Stimulated activated CD8-positive, alpha-beta memory T cell treated with anti-CD3 and anti-CD28 coated beads, Interleukin-7, amount 100 ng/mL, for 24 hours (primary cell): Measurements from ENCODE around the gene KAT2A.

ENCODE experiments used
- DNase-seq: peaks from one replicate; pipeline ENCODE4 v3.0.0-alpha.2; 2020; ENCODE audit warnings: low read depth

The KAT2A gene

DNA sequence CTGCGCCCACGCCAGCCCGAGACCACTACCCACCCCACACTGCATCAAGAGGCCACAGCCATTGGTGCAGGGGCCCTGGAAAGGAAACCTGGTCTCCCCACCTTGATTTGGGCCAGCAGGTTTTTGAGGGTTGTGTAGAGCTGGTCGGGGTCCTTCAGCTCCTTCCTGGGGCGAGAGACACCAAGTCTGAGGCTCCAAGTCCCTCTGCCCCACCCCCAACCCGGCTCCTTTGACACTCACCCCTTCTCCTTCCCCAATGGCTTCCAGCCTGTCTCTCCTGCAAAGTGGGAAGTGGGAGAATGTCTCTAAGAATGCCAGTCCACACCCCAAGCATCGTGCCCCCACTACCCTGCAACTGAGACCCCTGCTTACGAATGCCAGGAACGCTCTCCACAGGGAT lies 7.0 kb downstream of the KAT2A start:
- no peak for DNase-seq

DNA sequence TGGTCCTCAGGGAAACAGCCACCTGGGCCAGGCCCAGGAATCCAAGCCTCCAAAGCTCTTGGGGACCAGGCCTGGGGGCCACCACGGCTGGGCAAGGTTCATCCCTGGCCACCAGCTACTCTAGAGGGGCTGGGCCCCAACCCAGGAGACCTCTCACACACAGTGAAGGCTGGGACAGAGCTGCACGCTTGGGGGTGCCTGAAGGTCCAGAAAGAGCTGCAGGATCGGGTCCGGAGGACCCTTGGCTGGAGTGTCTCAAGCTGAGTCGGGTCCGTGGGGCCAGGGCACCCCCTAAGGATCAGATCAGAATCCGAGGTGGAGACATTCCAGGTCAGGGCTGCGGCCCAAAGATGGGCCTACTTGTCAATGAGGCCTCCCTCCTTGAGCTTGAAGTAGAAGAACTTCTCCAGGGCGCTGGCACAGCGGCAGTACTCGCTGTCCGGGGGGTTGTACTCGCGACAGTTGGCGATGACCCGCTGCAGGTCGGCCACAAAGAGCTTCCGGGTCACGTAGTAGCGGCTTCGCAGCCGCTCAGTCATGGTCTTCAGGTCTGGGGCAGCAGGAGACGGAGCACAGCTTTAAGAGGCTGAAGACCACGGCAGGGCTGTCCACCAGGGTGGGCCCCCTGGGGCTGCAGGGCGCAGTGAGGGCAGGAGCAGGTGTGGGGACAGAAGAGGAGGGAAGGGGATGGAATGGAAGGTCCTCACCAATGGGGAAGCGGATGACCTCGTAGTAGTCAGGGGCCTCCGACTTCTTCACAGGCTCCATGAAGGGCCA lies 7.7 kb downstream of the KAT2A start:
- DNase-seq, result no peak

DNA sequence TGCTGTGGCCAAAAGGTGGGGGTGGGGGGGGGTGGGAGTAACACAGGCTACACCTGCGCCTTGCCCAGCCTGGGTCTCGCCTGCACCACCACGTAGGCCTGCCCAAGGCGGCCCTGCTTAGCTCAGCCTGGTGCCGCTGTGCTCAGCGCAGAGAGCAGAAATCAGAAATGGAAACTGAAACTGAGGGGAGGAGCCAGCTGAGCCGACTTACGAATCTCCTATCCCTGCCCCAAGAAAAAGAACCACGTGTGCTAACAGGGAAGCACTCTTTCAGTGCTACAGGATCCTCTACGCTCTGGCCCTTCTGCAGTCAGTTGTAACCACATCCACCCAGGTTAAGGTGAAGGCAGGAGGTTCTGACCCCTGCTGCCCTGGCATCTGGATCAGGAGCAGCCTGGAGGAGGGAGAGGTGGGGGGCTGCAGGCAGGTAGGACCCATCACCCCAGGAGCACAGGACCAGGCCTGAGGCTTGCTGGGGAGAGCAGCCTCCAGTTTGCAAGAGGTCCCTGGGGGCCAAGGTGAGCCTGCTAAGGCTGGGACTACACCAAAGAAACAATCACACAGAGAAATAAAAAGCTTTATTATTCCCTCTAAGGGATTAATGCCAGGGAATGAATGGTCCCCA lies 8.5 kb downstream of the KAT2A start, which contains the start of gene DHX58:
TSS of gene DHX58 (minus strand) at position 163 of the 625 bp plus-strand sequence. CDS start 822 bp downstream, outside the sequence.
- peak; percentile 40 for DNase-seq

DNA sequence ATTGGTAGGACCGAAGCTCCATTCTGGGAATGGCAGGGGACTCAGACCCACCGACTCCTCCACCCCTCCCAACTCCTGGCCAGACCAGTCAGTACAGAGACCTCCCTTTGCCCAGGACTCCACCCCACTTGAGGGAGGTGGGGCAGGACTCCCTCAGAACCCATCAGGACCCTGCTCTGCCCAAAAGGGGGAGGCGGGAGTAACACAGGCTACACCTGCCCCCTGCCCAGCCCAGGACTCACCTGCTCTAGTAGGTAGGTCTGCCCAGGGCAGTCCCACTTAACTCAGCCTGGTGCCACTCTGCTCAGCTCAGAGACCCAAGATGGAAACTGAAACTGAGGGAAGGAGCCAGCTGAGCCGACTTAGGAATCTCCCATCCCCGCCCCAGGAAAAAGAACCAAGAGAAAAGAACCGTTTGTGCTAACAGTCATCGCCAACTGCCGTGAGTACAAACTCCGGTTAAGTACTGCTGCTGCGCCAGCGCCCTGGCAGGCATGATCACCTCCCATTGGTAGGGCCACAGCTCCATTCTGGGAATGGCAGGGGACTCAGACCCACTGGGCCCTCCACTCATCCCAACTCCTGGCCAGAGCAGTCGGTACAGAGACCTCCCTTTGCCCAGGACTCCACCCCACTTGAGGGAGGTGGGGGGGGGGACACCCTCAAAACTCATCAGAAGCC lies 9.2 kb downstream of the KAT2A start:
- no peak for DNase-seq

DNA sequence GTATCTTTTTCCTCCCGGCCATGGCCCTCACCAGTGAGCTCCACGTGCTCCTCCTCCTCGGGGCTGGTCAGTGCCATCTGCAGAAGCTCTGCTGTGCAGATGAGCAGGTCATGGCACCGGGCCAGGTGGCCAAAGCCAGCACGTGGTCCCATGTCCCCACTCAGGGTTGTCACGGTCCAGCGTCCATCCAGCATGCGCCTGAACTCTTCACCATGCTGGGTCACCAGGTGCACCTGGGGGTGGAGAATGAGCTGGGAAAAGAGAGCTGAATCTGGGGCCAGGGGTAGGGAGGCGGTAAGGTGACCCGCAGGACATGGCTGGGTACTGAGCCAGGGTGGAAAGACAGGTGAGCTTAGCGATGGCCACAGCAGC lies 9.9 kb downstream of the KAT2A start:
- DNase-seq, result no peak

DNA sequence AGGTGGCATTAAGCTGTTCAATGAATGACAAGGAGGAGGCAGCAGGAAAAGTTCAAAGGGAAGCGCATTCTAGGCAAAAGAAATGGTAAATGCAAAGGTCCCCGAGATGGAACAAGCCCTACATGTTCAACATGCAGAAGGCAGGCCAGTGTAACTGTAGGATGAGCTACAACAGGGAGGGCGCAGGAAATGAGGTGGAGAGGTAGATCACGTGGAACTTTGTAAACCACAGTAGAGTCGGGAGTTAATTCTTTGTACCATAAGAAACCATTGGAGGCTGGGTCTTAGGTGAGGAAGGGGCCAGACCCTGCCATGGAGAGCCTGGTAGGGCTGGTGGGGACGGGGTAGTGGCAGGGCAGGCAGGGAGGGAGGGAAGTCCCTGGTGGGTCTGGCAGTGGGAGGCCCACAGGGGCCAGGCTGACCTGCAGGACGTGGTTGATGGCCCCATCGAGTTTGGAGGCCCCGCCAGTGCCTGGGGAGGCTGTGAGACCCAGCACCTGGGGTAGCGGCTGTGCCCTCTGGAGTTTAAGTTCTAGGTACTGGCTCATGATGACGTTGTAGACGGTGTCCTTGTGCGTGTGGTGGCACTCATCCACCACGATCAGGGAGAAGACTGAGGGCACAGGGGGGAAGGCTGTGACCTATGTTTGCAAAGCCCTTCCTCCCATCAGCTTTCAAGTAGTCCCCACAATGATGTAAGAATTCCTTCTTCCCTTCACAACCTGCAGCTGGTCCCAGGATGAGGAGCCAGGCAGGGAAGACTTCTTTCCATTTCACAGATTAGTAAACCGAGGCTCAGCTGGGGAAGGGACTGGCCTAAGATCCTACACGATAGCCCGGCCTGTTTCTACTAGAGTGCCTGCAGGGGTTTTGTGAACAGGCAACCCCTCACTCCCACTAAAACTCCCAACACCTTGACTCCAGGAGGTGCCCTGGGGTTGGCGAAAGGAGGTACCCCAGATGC lies 10.6 kb downstream of the KAT2A start:
- DNase-seq, result no peak

DNA sequence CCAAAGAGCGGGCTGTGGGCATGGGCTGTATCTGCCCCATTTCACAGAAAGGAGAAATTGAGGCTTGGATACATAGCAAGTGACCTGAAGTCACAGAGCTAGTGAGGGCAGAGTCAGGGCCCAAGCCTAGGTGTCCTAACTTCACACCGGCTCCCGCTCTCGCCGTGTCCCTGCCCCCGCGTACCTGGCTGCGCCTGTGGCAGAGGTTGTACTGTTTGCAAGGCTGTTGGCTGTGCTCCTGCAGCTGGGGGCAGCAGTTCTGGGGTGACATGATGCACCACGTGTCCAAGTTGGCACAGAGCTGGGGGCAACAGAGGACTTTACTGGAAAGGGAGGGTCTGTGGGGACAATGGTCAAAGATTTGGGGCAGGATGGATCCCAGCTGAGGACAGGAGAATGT lies 12.1 kb downstream of the KAT2A start:
- DNase-seq, result no peak

DNA sequence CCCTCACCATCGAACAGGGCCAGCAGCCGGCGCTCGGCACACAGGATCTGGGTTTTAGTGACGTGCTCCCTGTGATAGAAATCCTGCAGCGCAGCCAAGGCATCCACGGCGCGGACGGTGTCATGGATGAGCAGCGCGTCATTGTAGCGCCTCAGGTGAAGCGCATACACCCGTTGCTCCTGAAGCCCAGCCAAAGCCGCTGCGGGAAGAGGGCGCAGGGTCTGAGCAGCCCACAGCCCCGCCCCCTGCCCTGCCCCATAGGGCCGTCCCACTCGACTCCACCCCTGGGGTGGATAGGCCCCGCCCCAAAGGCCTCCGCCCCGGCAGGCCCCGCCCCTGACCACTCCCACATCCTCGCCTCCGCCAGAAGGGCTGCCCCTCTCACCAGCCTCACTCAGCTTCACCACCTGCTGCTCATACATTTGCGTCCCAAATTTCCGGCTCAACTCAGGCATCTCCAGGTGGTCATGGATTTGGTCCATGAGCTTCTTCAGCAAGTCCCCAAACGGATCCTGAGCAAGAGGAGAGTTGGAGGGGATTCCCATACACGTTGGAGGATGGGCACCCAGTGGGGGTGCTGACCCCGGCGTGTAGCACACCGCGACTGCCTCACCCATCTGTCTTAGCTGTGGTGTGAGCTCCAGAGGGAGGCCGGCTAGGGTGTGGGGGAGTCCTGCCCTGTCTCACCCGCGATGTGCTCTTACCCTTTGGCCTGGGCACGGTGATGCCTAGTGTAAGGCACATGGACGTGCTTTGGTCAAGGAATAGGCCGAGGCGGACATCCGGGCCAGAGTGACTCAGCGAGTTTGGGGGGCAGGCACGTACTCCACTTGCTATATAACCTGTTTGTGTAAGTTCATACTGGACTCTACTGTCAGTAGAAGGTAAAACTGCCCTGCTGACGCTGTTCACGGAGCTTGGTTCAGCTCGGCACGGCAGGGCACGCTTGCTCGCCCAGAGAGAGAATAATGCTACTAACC lies 13.3 kb downstream of the KAT2A start:
- peak; percentile 86 for DNase-seq

DNA sequence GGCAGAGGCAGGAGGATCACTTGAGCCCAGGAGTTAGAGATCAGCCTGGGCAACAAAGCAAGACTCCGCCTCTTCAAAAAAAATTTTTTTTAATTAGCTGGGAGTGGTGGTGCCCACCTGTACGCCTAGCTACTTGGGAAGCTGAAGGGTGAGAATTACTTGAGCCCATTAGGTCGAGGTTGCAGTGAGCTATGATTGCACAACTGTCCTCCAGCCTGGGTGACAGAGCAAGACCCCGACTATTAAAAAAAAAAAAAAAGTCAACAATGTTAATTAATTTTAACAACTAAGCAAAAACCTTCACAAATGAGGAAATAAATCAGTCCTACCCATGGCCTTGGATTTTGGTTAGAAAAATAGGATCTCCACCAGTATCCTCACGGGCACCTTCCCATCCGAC lies 14.0 kb downstream of the KAT2A start:
- no peak for DNase-seq

DNA sequence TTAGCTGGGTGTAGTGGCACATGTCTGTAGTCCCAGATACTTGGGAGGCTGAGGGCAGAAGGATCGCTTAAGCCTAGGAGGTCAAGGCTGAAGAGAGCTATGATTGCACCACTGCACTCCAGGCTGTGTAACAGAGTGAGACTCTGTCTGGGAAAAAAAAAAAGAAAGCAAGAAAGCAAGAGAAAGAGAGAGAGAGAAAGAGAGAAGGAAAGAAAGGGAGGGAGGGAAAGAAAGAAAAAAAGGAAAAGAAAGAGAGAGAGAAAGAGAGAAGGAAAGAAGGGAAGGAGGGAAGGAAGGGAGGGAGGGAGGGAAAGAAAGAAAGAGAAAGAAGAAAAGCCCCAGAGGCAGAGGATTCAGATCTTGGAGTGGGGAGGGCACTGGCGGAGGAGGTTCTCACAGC lies 15.2 kb downstream of the KAT2A start:
- DNase-seq, result no peak

DNA sequence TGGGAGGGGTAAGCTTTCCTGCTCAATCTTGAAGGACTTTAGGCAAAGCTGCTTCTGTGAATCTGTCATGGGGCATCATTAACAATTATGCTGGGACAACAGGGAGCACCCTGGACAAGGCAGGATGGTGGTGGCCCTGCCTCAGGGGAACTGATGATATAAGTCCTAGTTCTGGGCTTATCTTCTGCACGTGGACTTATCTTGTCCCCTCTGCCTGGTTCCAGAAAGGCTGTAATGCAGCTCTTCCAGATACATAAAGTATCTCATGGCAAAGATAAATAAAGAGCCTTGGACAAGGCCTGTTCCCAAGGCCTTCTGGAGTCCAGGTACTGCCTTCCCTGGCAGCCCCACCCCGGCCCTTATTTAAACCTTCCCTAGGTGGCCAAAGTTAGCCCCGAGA lies 16.9 kb downstream of the KAT2A start:
- DNase-seq, result no peak

DNA sequence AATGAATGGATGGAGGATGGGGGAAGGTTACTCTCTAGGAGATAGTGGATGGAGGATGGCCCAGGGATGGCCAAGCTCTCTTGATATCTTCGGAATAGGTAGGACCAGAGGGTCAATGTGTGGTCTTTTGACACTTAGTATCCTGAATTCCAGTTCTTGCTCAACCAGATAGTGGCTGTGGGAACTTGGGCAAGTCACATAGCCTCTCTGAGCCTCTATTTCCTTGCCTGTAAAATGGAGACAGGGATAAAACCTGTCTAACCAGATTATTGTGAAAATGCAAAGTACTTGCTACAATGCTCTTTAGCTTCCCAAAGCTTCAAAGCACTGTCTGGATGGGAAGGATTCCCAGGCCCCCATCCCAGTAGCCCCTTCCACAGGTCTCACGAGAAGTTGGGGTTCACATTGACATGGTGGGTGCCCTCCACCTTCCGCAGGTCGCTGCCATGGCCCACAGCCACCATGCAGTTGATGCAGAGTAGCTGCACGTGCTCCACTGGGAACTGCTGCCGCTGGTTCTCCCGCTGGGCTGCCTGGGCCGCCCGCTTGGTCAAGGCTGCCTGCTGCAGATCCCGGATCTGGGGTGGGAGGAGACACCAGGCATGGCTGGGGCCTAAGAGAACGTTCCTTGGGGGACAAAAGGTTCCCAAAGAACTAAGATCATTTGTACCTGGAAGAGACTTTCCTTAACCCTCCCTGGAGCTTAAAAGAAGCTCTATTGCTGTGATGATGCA lies 17.8 kb downstream of the KAT2A start:
- no peak for DNase-seq

DNA sequence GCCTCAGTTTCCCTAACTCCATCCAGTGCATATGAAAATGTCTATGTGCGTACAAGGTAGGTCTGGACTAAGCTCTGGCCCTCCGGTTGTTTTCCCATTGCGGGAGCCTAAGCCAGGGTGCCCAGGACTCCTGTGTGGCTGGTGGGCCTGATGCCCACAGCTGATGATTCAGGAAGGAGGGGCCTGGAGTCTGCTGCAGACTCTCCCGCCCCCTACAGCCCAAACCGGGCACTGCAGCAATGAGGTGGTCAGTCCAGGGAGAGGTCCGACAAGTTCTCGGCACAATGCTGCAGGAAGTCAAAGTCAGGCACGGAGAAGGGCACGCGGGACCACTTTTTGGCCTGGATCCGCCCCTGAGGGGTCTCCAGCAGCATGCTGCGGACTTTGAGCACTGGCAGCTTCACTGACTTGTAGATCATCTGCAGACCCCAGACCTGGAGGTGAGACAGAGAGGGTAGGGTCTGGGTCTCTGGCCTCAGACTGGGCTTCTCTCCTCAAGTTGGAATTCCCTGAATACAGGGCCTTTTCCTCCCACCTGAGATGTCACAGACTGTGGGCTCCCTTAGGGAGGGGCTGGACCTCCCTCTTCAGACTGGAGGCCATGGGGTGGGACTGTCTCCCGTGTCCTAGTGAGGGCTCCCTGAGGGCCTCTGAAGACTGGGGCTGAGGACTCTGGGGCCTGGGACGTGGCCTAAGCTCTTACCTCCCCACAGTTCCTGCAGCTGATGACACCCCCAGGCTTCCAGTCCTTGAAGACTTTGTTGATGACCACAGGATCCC lies 19.5 kb downstream of the KAT2A start:
- DNase-seq, result peak; percentile 66

DNA sequence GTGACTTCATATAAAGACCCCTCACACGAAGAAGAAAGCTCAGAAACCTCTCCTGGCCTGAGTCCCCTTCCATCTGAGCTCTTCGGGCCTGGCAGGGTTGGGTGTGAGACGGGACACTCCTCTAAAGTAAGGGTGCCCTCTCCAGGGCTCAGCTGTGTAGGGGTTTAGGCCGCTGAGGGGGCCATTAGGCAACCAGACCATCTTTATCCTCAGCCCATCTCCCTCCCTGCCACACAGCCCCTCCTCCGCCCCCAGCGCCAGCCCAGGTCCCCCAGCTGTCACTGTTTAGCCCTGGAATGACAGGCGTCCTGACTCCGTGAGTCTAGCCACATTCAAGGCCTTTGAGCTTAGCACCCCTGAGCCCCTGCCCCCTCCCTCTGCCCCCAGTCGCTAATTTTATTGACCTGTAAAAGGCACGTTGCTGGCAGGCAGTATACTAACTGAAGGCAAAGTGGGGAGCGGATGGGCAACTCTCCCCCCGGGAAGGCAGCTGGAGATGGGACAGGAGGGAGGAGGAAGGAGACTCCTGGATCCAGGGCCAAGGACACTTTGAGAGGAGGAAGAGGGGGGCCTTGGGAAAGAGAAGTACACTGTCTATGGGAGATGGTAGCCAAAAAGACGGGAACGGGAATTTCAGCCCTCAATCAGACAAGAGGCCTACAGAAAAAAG lies 22.3 kb downstream of the KAT2A start:
- DNase-seq, result no peak

DNA sequence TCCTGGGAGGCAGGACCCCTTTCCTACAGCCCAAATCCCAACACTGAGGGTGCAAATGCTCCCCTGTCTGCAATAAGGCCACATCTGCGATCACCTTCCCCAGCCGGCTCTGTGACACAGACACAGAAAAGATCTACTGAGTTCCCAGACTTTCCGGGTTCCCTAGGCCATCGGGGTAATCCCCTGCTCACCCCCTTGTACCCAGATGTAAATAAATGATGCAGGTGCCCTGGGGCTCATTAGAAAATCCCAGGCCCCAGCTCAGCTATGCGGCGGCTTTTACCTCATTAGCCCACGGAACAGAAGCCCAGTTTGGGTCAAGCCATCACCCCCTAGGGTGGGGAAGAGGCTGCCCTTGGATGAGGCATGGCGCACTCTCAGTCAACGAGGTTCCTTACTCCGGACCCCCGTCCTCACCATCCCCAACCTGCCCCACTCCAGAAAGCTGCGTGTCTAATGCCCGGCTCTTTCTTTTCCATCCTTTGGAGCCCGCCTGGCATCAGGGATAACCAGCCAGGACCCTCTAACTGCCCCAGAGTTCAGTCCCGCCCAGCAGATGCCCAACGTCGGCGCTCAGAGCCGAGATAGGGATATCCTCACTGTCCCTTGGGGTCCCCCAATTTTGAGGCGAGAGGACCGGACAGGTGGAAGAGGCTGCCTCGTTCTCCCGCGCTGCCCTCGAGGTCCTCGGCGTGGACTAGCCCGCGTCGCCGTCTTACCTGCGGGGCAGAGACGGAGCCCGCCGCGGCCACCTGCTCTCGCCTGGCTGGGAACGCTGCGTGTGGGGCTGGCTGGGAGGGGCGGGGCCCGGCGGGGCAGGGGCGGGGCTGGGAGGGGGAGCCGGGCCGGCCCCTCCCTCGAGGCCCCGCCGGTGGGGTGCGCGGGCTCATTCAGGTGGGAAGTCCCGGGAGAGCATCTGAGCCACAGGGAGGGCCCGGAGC lies 23.2 kb downstream of the KAT2A start, which contains the start of gene ZNF385C:
TSS of gene ZNF385C (minus strand) at position 783 of the 941 bp plus-strand sequence. CDS start 35,417 bp downstream, outside the sequence.
- no peak for DNase-seq

DNA sequence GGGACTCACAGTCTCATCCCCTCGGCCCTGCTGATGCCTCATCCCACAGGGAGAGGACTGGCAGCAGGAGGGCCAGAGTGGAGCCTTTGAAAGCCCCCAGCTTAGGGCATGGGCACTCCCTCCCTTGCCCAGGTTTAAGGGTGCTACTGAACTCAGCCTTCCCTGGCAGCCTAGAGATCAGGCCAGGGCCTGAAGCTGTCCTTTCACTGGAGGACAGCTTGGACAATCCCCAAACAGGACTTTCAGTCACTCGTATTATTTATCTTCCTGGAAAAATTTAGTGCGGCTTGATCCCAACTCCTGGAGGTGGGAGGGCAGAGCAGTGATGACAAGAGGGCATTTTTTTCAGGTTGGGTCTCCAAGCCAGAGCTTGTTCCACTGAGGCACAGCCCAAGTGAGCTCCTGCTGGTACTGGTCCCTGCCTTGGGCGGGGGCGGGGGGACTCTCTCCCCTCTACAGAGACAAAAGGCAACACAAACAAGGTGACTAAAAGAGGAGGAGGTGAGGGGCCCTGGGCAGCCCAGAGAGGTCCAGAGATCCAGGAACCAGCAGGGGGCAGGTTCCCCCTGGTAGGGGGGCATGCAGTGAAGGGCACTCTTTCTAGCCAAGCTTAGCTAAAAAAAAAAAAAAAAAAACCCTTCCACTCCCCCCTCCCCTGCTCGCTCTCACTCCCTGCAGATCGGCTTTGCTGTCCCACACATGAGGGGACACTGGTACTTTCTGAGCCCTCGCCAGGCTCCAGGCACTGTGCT lies 24.6 kb downstream of the KAT2A start:
- no peak for DNase-seq
